ENCODE data around the gene S1PR2.

DNA sequence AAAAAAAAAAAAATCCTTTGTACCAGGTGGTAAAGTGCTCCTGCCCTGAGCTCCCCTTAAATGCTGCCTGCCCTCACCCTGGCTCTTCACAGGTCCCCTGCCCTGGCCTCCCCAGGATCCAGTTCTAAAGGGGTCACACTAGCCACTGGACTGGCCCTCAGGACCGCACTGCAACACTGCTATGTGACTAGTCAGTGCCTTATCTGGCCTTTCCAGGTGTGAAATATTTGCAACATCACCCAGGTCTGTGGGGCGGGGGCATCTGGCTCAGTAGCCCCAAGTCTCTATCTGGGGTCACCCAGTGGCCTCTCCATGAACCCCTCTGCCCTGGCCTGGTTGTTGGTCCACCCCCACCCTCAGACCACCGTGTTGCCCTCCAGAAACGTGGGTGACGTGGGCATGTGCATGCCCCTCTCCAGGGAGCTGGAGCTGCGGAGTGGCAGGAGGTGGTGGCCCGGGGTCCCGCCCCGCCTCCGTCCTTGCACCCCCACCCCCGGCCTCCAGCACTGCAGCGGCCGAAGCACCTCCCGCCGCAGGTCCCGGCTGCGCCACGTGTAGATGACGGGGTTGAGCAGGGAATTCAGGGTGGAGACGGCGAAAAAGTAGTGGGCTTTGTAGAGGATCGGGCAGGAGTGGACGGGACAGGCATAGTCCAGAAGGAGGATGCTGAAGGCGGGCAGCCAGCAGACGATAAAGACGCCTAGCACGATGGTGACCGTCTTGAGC, 7.5 kb downstream of the S1PR2 start:
- no peak for TF ChIP-seq POLR2A (IDR thresholded peaks at IDR 0.05; ENCODE audit: low read length)
- no peak for TF ChIP-seq GATA1 (IDR thresholded peaks at IDR 0.05; ENCODE audit: low read depth, low read length)
